SK-N-SH (cell line): ENCODE measurements around the gene MBIP. TPM values are rescaled to one million over a fixed set of nuclear protein-coding genes. Genes with fewer than 3 reads are reported as not detected.
A peak's percentile ranks its signal among the peaks of the same experiment; 100 is the strongest.

Experiments
- CTCF ChIA-PET: fragments of 300-600, 350-600 bp; formaldehyde crosslinking; extraction: SDS; loops from one replicate; lab custom pipeline; 2021; lab: Yijun Ruan, JAX
- POLR2A ChIA-PET: fragments of 350-600 bp; sonication (Branson Sonifier 250); formaldehyde crosslinking; extraction: SDS; loops from one replicate; lab custom pipeline; 2020; ENCODE audit warnings: antibody characterized with exemption, inconsistent platforms; lab: Yijun Ruan, JAX
- DNase-seq: peaks from one replicate; pipeline ENCODE4 v3.0.0; 2012
- H2AFZ ChIP-seq: fragments of 200-600 bp; sonication (generic); 2 replicates; pipeline ENCODE4 v1.8.1; 2016; ENCODE audit warnings: antibody characterized with exemption, mild to moderate bottlenecking, low read depth
- H3F3A ChIP-seq: fragments of 200-600 bp; sonication (generic); replicated peaks from 2 replicates; pipeline ENCODE3; 2016; ENCODE audit warnings: antibody characterized with exemption, mild to moderate bottlenecking; ENCODE audit not compliant: insufficient read depth
- H3K27ac ChIP-seq, 2 experiments: fragments of 200-500 bp in 1 of 2; fragments of 200-600 bp in 1 of 2; sonication (Bioruptor generic) in 1 of 2; sonication (generic), shearing (Covaris generic) in 1 of 2; 2 replicates each; pipeline versions ENCODE4 v1.5.1 to v1.6.1; 2014 to 2016; ENCODE audit warnings: low read depth in 2 of 2, inconsistent platforms in 1 of 2, low read length in 1 of 2, mild to moderate bottlenecking in 1 of 2, mixed read lengths in 1 of 2
- H3K27me3 ChIP-seq: fragments of 200-600 bp; sonication (generic), shearing (Covaris generic); 2 replicates; pipeline ENCODE4 v1.6.1; 2016; ENCODE audit warnings: mixed run types; ENCODE audit not compliant: insufficient read depth
- H3K36me3 ChIP-seq, 2 experiments: fragments of 200-500 bp in 1 of 2; fragments of 200-600 bp in 1 of 2; sonication (Bioruptor generic) in 1 of 2; sonication (generic) in 1 of 2; replicated peaks in 1 of 2; 2 replicates each; pipeline versions ENCODE3 to v1.5.1; 2014 to 2016; ENCODE audit warnings: low read length in 1 of 2, mild to moderate bottlenecking in 1 of 2; ENCODE audit not compliant: insufficient read depth in 2 of 2, control insufficient read depth in 1 of 2
- H3K4me1 ChIP-seq, 2 experiments: fragments of 200-500 bp in 1 of 2; fragments of 200-600 bp in 1 of 2; sonication (Bioruptor generic) in 1 of 2; sonication (generic), shearing (Covaris generic) in 1 of 2; 2 replicates each; pipeline versions ENCODE4 v1.5.1 to v1.6.1; 2014 to 2016; ENCODE audit warnings: low read depth in 1 of 2, low read length in 1 of 2, mixed run types in 1 of 2; ENCODE audit not compliant: insufficient read depth in 2 of 2, control insufficient read depth in 1 of 2
- H3K4me2 ChIP-seq: fragments of 200-600 bp; sonication (generic), shearing (Covaris generic); 2 replicates; pipeline ENCODE4 v1.6.1; 2017; ENCODE audit warnings: mixed run types
- H3K4me3 ChIP-seq, 2 experiments: fragments of 200-500 bp in 1 of 2; fragments of 200-600 bp in 1 of 2; sonication (Bioruptor generic) in 1 of 2; sonication (generic), shearing (Covaris generic) in 1 of 2; 2 replicates each; pipeline versions ENCODE4 v1.5.1 to v1.8.1; 2014 to 2016; ENCODE audit warnings: low read depth in 2 of 2, inconsistent platforms in 1 of 2, low read length in 1 of 2, mild to moderate bottlenecking in 1 of 2, mixed read lengths in 1 of 2, moderate library complexity in 1 of 2
- H3K79me2 ChIP-seq: fragments of 200-600 bp; sonication (generic); 2 replicates; pipeline ENCODE4 v1.8.1; 2017; ENCODE audit warnings: mild to moderate bottlenecking; ENCODE audit not compliant: insufficient read depth
- H3K9ac ChIP-seq: fragments of 200-600 bp; sonication (generic); 2 replicates; pipeline ENCODE4 v1.6.1; 2017; ENCODE audit warnings: mixed run types
- H3K9me2 ChIP-seq: fragments of 200-600 bp; sonication (generic); 2 replicates; pipeline ENCODE4 v1.6.1; 2017; ENCODE audit warnings: mixed run types
- H3K9me3 ChIP-seq: fragments of 200-600 bp; sonication (generic); 2 replicates; pipeline ENCODE4 v1.6.1; 2017; ENCODE audit warnings: mixed run types, mild to moderate bottlenecking, moderate library complexity
- H4K20me1 ChIP-seq: fragments of 200-600 bp; sonication (generic); 2 replicates; pipeline ENCODE4 v1.6.1; 2017; ENCODE audit warnings: mild to moderate bottlenecking, mixed run types; ENCODE audit not compliant: insufficient read depth
- CHD2 ChIP-seq: fragments of 150-350 bp; IDR thresholded peaks from 2 replicates; pipeline ENCODE4 v1.6.1; 2018; ENCODE audit warnings: low read length; ENCODE audit not compliant: partially characterized antibody
- CTCF ChIP-seq: fragments of 200-600 bp; sonication (generic); IDR thresholded peaks from 2 replicates; pipeline ENCODE4 v1.6.1; 2017; ENCODE audit warnings: antibody characterized with exemption, mild to moderate bottlenecking, moderate library complexity
- EZH2phosphoT487 ChIP-seq: fragments of 200-600 bp; sonication (generic); IDR thresholded peaks from 2 replicates; pipeline ENCODE4 v1.6.1; 2017; ENCODE audit warnings: low read depth, mixed run types, mild to moderate bottlenecking, antibody characterized with exemption, moderate library complexity, borderline replicate concordance
- FOXJ3 ChIP-seq: sonication (generic); formaldehyde crosslinking; IDR thresholded peaks from 2 replicates; pipeline ENCODE4 v1.5.1; 2020; ENCODE audit warnings: mild to moderate bottlenecking, missing genetic modification reagents
- GABPA ChIP-seq: IDR thresholded peaks from 2 replicates; pipeline ENCODE4 v1.4.0; 2012; ENCODE audit warnings: low read depth, mild to moderate bottlenecking
- GATA2 ChIP-seq: sonication (generic); formaldehyde crosslinking; IDR thresholded peaks from 2 replicates; pipeline ENCODE4 v1.5.0; 2020; ENCODE audit warnings: mild to moderate bottlenecking, missing genetic modification reagents
- MEF2A ChIP-seq: IDR thresholded peaks from 2 replicates; pipeline ENCODE4 v1.4.0; 2012; ENCODE audit warnings: low read depth, borderline replicate concordance
- NFIC ChIP-seq: IDR thresholded peaks from 2 replicates; pipeline ENCODE4 v1.4.0; 2012; ENCODE audit warnings: borderline replicate concordance
- PBX3 ChIP-seq: IDR thresholded peaks from 2 replicates; pipeline ENCODE4; 2012
- POLR2AphosphoS5 ChIP-seq: IDR thresholded peaks from 2 replicates; pipeline ENCODE4 v1.6.1; 2012; ENCODE audit warnings: low read depth, low read length
- RAD21 ChIP-seq: IDR thresholded peaks from 2 replicates; pipeline ENCODE4 v1.6.1; 2012; ENCODE audit warnings: mild to moderate bottlenecking, low read length
- RFX5 ChIP-seq: IDR thresholded peaks from 2 replicates; pipeline ENCODE4 v1.6.1; 2012; ENCODE audit warnings: mild to moderate bottlenecking, improper control_type of control experiment, low read length
- SMC3 ChIP-seq: IDR thresholded peaks from 2 replicates; pipeline ENCODE4 v1.6.1; 2012; ENCODE audit warnings: low read depth, low read length, improper control_type of control experiment
- TAF1 ChIP-seq: IDR thresholded peaks from 2 replicates; pipeline ENCODE4 v1.6.1; 2012; ENCODE audit warnings: low read depth, mild to moderate bottlenecking, low read length, moderate library complexity, borderline replicate concordance
- TEAD4 ChIP-seq: IDR thresholded peaks from 2 replicates; pipeline ENCODE4 v1.4.0; 2012; ENCODE audit warnings: mild to moderate bottlenecking, borderline replicate concordance; ENCODE audit not compliant: insufficient read depth
- USF1 ChIP-seq: IDR thresholded peaks from 2 replicates; pipeline ENCODE4 v1.4.0; 2012; ENCODE audit warnings: low read depth, borderline replicate concordance
- YY1 ChIP-seq: IDR thresholded peaks from 2 replicates; pipeline ENCODE4 v1.4.0; 2012; ENCODE audit warnings: low read depth, mild to moderate bottlenecking
- ZBTB33 ChIP-seq: IDR thresholded peaks from 2 replicates; pipeline ENCODE4 v1.4.0; 2012; ENCODE audit warnings: low read depth, borderline replicate concordance
- WGBS: methylation state at CpG from one replicate; pipeline ENCODE4 v1.1.6; 2017; ENCODE audit warnings: low lambda C conversion rate; 5-methylcytosine and 5-hydroxymethylcytosine counted together
- polyA plus RNA-seq, 3 experiments: library from polyadenylated mRNA; depleted of rRNA; stranded (reverse); fragments of >200 nt; gene quantifications; 2 replicates each; pipeline ENCODE4 v1.2.3, GENCODE V29; 2012

Gene MBIP
- polyA plus RNA-seq, 1 of the 3 experiments (the other 2 are of a cell fraction), result 11.5 TPM

- TF ChIP-seq PBX3, result no peak
- no peak for TF ChIP-seq CTCF
- TF ChIP-seq NFIC, result no peak
Measured at GRCh38 chr14:36275741-36276140, 44.7 kb downstream of the MBIP start (continued).

GRCh38 chr14:36271939-36272907 is 48.2 kb downstream of the MBIP start:
- 11% methylated on average over 29 of the region's 29 CpGs for WGBS
- POLR2A ChIA-PET, result no interaction called here

More at GRCh38 chr14:36271939-36272907, 48.2 kb downstream of the MBIP start:
- peaks cover 46% of the 10 kb centered on the region for H3K27me3 ChIP-seq
- TF ChIP-seq RAD21 (no peak), GATA2 (no peak), ZBTB33 (no peak), EZH2phosphoT487 (no peak; the same call in 1 of the 2 replicates), MEF2A (no peak), RFX5 (no peak), CHD2 (no peak), POLR2AphosphoS5 (no peak), NFIC (no peak), TAF1 (no peak), TEAD4 (no peak), GABPA (no peak), USF1 (no peak), SMC3 (no peak), FOXJ3 (no peak), YY1 (no peak)
- no peaks in the 10 kb centered on the region for H3K9me2 ChIP-seq
- H3K9me3 ChIP-seq, result no peaks in the 10 kb centered on the region
- CTCF ChIA-PET, result interaction anchor here (0.7 kb wide), 1 partner anchor 439 kb away, joined by 3 read pairs; no protein-coding TSS in a partner anchor
- H3K36me3 ChIP-seq, result no peaks in the 10 kb centered on the region
- H4K20me1 ChIP-seq, result no peaks in the 10 kb centered on the region
- no peak overlapping the region for H3K9ac ChIP-seq
- H3K79me2 ChIP-seq, result no peaks in the 10 kb centered on the region
- H3K4me3 ChIP-seq, result peak overlapping the region; percentile 1 to 49; a peak in 1 of 4 replicates
- no peak overlapping the region for H3K27ac ChIP-seq
- H3K4me1 ChIP-seq, result peaks cover 0 to 2% of the 10 kb centered on the region in 2 experiments; a peak in 1 of 4 replicates
- peak overlapping the region; percentile 59; the same call in 1 of the 2 replicates for H2AFZ ChIP-seq
- peak; percentile 7 for DNase-seq
- H3K4me2 ChIP-seq, result peak overlapping the region; percentile 50; the same call in 1 of the 2 replicates
- H3F3A ChIP-seq, result no peaks in the 10 kb centered on the region
